Keratinocyte (primary cell): ENCODE results near the gene GARIN5B.

Source experiments
- CTCF ChIP-seq, 3 experiments: IDR thresholded peaks in 1 of 3; conservative IDR thresholded peaks in 1 of 3; optimal IDR thresholded peaks in 1 of 3; 2 replicates in 2 of 3; 3 replicates in 1 of 3; pipeline versions ENCODE3 to v1.5.1; 2011; ENCODE audit warnings: low read length in 3 of 3, mild to moderate bottlenecking in 3 of 3, moderate library complexity in 2 of 3, control low read depth in 1 of 3, inconsistent platforms in 1 of 3; ENCODE audit not compliant: insufficient read depth in 2 of 3; ENCODE audit errors: extremely low read depth in 1 of 3
- EZH2 ChIP-seq: IDR thresholded peaks from one replicate; pipeline ENCODE4 v1.6.1; 2012; ENCODE audit warnings: inconsistent platforms, mild to moderate bottlenecking, low read length, moderate library complexity

GRCh38 chr19:55358943-55359908 is 3.8 kb downstream of the GARIN5B start:
- TF ChIP-seq CTCF (optimal IDR thresholded peaks at IDR 0.05 in 1 of 3, IDR thresholded peaks at IDR 0.05 in 1 of 3, conservative IDR thresholded peaks at IDR 0.05 in 1 of 3; ENCODE audit: extremely low read depth in 1 of 3, insufficient read depth in 2 of 3, low read length in 3 of 3) (no peak), EZH2 (no peak)
